Thyroid gland (tissue), 4 donors: Measurements from ENCODE around the gene TBC1D20. TPM values are rescaled to one million over a fixed set of nuclear protein-coding genes. Genes with fewer than 3 reads are reported as not detected.

Source experiments
- DNase-seq, 2 donors: peaks; one replicate each; pipeline ENCODE4 v3.0.0-alpha.2; 2019
- H3K27ac ChIP-seq, 3 donors: fragments of 200-600 bp; sonication (generic); 1 replicate in 2 of 3; 2 replicates in 1 of 3; pipeline ENCODE4 v1.5.1; 2016 to 2019; ENCODE audit warnings: mild to moderate bottlenecking in 1 of 3, moderate library complexity in 1 of 3
- H3K27me3 ChIP-seq: fragments of 200-600 bp; sonication (generic); one replicate; pipeline ENCODE4 v1.5.1; 2019
- H3K36me3 ChIP-seq, 2 donors: fragments of 200-600 bp; sonication (generic); one replicate each; pipeline ENCODE4 v1.5.1; 2016 to 2019
- H3K4me1 ChIP-seq, 2 donors: fragments of 200-600 bp; sonication (generic); one replicate each; pipeline ENCODE4 v1.5.1; 2017 to 2019
- H3K4me3 ChIP-seq, 3 donors: fragments of 200-600 bp; sonication (generic); replicated peaks in 1 of 3; 1 replicate in 2 of 3; 2 replicates in 1 of 3; pipeline ENCODE4 v1.5.1; 2016; ENCODE audit warnings: mild to moderate bottlenecking in 1 of 3
- H3K9me3 ChIP-seq: fragments of 200-600 bp; sonication (generic); one replicate; pipeline ENCODE4 v1.5.1; 2017
- CTCF ChIP-seq, 6 experiments: fragments of 200-600 bp in 3 of 6; fragments of 450-650 bp in 3 of 6; sonication (generic) in 3 of 6; IDR thresholded peaks; one replicate each; pipeline ENCODE4 v1.5.1; 2016 to 2019; ENCODE audit warnings: antibody characterized with exemption in 6 of 6, mild to moderate bottlenecking in 2 of 6, inconsistent platforms in 1 of 6, moderate library complexity in 1 of 6
- POLR2A ChIP-seq, 2 donors: fragments of 450-650 bp; IDR thresholded peaks; one replicate each; pipeline ENCODE4 v1.6.1; 2017; ENCODE audit warnings: antibody characterized with exemption in 2 of 2, mild to moderate bottlenecking in 2 of 2, moderate library complexity in 1 of 2
- WGBS, 2 donors: methylation state at CpG; one replicate each; pipeline ENCODE4 v1.1.5; 2017; 5-methylcytosine and 5-hydroxymethylcytosine counted together
- intact Hi-C: fragments of 100-400 bp; cut with DNase I; formaldehyde crosslinking; loops from one replicate; pipeline ENCODE4 v1.15.1; 2023
- total RNA-seq, 4 donors: library from RNA; depleted of rRNA; stranded (reverse); fragments of >200 nt; gene quantifications; one replicate each; pipeline ENCODE4 v1.2.3, GENCODE V29; 2016

The TBC1D20 gene
- total RNA-seq, 4 donors from 2014 or later = 34.1 to 40.5 (median 35.6) TPM

GRCh38 chr20:417801-418342 is 44.5 kb downstream of the TBC1D20 start:
- WGBS, 2 donors = 93 to 96% methylated on average over 6 to 11 of the region's 12 CpGs
- Histone ChIP-seq H3K9me3 (no peaks in the 10 kb centered on the region), H3K27me3 (no peaks in the 10 kb centered on the region), H3K27ac (no peak overlapping the region), H3K4me3 (no peak overlapping the region), H3K36me3 (peaks cover 31 to 44% of the 10 kb centered on the region in 2 donors), H3K4me1 (no peaks in the 10 kb centered on the region)
- TF ChIP-seq POLR2A (IDR thresholded peaks at IDR 0.05) = no peak
- no peak for TF ChIP-seq CTCF (IDR thresholded peaks at IDR 0.05)
- no peak for DNase-seq
- intact Hi-C loops = no loop called here

GRCh38 chr20:416950-417800 is 45.2 kb downstream of the TBC1D20 start:
- Histone ChIP-seq H3K4me1 (no peaks in the 10 kb centered on the region), H3K36me3 (peaks cover 27 to 37% of the 10 kb centered on the region in 2 donors), H3K4me3 (no peak overlapping the region), H3K27ac (no peak overlapping the region), H3K9me3 (no peaks in the 10 kb centered on the region), H3K27me3 (no peaks in the 10 kb centered on the region)
- TF ChIP-seq CTCF (IDR thresholded peaks at IDR 0.05) (no peak), POLR2A (IDR thresholded peaks at IDR 0.05) (no peak)
- DNase-seq = no peak
- 81 to 88% methylated on average over 8 to 13 of the region's 13 CpGs for WGBS, 2 donors
- intact Hi-C loops = no loop called here

- Histone ChIP-seq H3K27me3 (no peaks in the 10 kb centered on the region), H3K36me3 (peaks cover 16 to 24% of the 10 kb centered on the region in 2 donors), H3K27ac (no peak overlapping the region), H3K4me1 (no peaks in the 10 kb centered on the region), H3K4me3 (no peak overlapping the region), H3K9me3 (no peaks in the 10 kb centered on the region)
- DNase-seq = no peak
- WGBS, 2 donors = 91 to 92% methylated on average over 13 of the region's 13 CpGs
- TF ChIP-seq POLR2A (IDR thresholded peaks at IDR 0.05) (no peak), CTCF (IDR thresholded peaks at IDR 0.05) (no peak)
- intact Hi-C loops = no loop called here
Observed at GRCh38 chr20:415820-416322, 46.5 kb downstream of the TBC1D20 start.

- peaks cover 2 to 10% of the 10 kb centered on the region in 2 donors for H3K36me3 ChIP-seq
- H3K27me3 ChIP-seq = no peaks in the 10 kb centered on the region
- H3K4me3 ChIP-seq = no peak overlapping the region
- intact Hi-C loops = no loop called here
- H3K9me3 ChIP-seq = no peaks in the 10 kb centered on the region
- H3K27ac ChIP-seq = no peak overlapping the region
- H3K4me1 ChIP-seq = peaks cover 6 to 9% of the 10 kb centered on the region in 2 donors
- TF ChIP-seq POLR2A (IDR thresholded peaks at IDR 0.05) = no peak
- no peak for TF ChIP-seq CTCF (IDR thresholded peaks at IDR 0.05)
- no peak for DNase-seq
- 88 to 89% methylated on average over 2 of the region's 2 CpGs for WGBS, 2 donors
Observed at GRCh38 chr20:414161-414560, 48.2 kb downstream of the TBC1D20 start.

- H3K4me1 ChIP-seq = peaks cover 8 to 16% of the 10 kb centered on the region in 2 donors
- no peaks in the 10 kb centered on the region for H3K27me3 ChIP-seq
- H3K4me3 ChIP-seq = no peak overlapping the region
- H3K9me3 ChIP-seq = no peaks in the 10 kb centered on the region
- no peak overlapping the region for H3K27ac ChIP-seq
- TF ChIP-seq POLR2A (IDR thresholded peaks at IDR 0.05) = no peak
- TF ChIP-seq CTCF (IDR thresholded peaks at IDR 0.05) = no peak
- intact Hi-C loops = no loop called here
- WGBS, 2 donors = 93 to 99% methylated on average over 3 of the region's 3 CpGs
- no peak for DNase-seq
- H3K36me3 ChIP-seq = no peaks in the 10 kb centered on the region
Observed at GRCh38 chr20:412081-412480, 50.3 kb downstream of the TBC1D20 start.
